SU-DHL-6 (cell line): ENCODE data around the gene CNDP1.

ENCODE experiments used
- H2AFZ ChIP-seq: fragments of 200-600 bp; sonication (generic); 2 replicates; pipeline ENCODE4 v1.6.1; 2014; ENCODE audit warnings: low read depth, mild to moderate bottlenecking, moderate library complexity, mixed read lengths, antibody characterized with exemption, low read length; ENCODE audit not compliant: severe bottlenecking
- H3F3A ChIP-seq: fragments of 200-600 bp; shearing (Covaris generic); 2 replicates; pipeline ENCODE4 v1.6.0; 2016; ENCODE audit warnings: antibody characterized with exemption, mild to moderate bottlenecking; ENCODE audit not compliant: insufficient read depth
- H3K27ac ChIP-seq: fragments of 200-600 bp; sonication (generic); 2 replicates; pipeline ENCODE4 v1.5.1; 2016; ENCODE audit warnings: low read depth, mild to moderate bottlenecking, low read length, moderate library complexity, mixed read lengths
- H3K27me3 ChIP-seq: fragments of 200-600 bp; sonication (generic), shearing (Covaris generic); 2 replicates; pipeline ENCODE4 v1.6.0; 2014; ENCODE audit warnings: mild to moderate bottlenecking, low read length
- H3K36me3 ChIP-seq: fragments of 200-600 bp; sonication (generic); 2 replicates; pipeline ENCODE4 v1.6.1; 2014; ENCODE audit warnings: mild to moderate bottlenecking, low read length, mixed read lengths
- H3K4me2 ChIP-seq: fragments of 300-600, 200-600 bp; shearing (Covaris generic), sonication (generic); 2 replicates; pipeline ENCODE4 v1.6.0; 2014; ENCODE audit warnings: low read length, low read depth, mild to moderate bottlenecking; ENCODE audit not compliant: poor library complexity, severe bottlenecking
- H3K4me3 ChIP-seq: fragments of 200-600 bp; sonication (generic); 2 replicates; pipeline ENCODE4 v1.5.1; 2014; ENCODE audit warnings: antibody characterized with exemption, low read length, mild to moderate bottlenecking, mixed read lengths; ENCODE audit not compliant: insufficient read depth, poor library complexity, severe bottlenecking
- H3K79me2 ChIP-seq: fragments of 200-600 bp; sonication (generic); 2 replicates; pipeline ENCODE4 v1.6.1; 2014; ENCODE audit warnings: mild to moderate bottlenecking, low read length, moderate library complexity; ENCODE audit not compliant: insufficient read depth
- H3K9ac ChIP-seq: fragments of 200-600 bp; sonication (generic); 2 replicates; pipeline ENCODE4 v1.7.0; 2014; ENCODE audit warnings: mild to moderate bottlenecking, low read length
- H3K9me2 ChIP-seq: fragments of 200-600 bp; sonication (generic); replicated peaks from 2 replicates; pipeline ENCODE4 v1.6.1; 2014; ENCODE audit warnings: low read length; ENCODE audit not compliant: insufficient read depth
- H3K9me3 ChIP-seq: fragments of 200-600 bp; sonication (generic); 2 replicates; pipeline ENCODE4 v1.6.1; 2014; ENCODE audit warnings: low read length, mixed read lengths; ENCODE audit not compliant: insufficient read depth
- H4K20me1 ChIP-seq: fragments of 200-600 bp; sonication (generic); 2 replicates; pipeline ENCODE4 v1.6.1; 2014; ENCODE audit warnings: low read depth, mild to moderate bottlenecking, antibody characterized with exemption, low read length, moderate library complexity, mixed read lengths
- CTCF ChIP-seq: fragments of 200-600 bp; sonication (generic); IDR thresholded peaks from one replicate; pipeline ENCODE4 v1.5.1; 2017; ENCODE audit warnings: antibody characterized with exemption, mild to moderate bottlenecking, low read length, moderate library complexity; ENCODE audit not compliant: insufficient read depth, poor library complexity, severe bottlenecking
- EZH2phosphoT487 ChIP-seq: fragments of 200-600 bp; sonication (generic), shearing (Covaris generic); conservative IDR thresholded peaks from 2 replicates; pipeline ENCODE4 v1.6.1; 2018; ENCODE audit warnings: mild to moderate bottlenecking, antibody characterized with exemption, low read length, moderate library complexity, mixed read lengths

Gene CNDP1

GRCh38 chr18:74518456-74519295, 15.6 kb upstream of the CNDP1 start:
- H3K79me2 ChIP-seq, result no peaks in the 10 kb centered on the region
- H3K9me3 ChIP-seq, result no peaks in the 10 kb centered on the region
- no peak overlapping the region for H3K4me2 ChIP-seq
- H3K27ac ChIP-seq, result no peak overlapping the region
- H3K36me3 ChIP-seq, result no peaks in the 10 kb centered on the region; the same call in 1 of the 2 replicates
- H3K9ac ChIP-seq, result no peak overlapping the region
- H3K27me3 ChIP-seq, result no peaks in the 10 kb centered on the region
- H4K20me1 ChIP-seq, result no peaks in the 10 kb centered on the region
- no peak overlapping the region for H2AFZ ChIP-seq
- no peak for TF ChIP-seq EZH2phosphoT487
- TF ChIP-seq CTCF, result no peak
- no peak overlapping the region for H3K4me3 ChIP-seq
- no peaks in the 10 kb centered on the region for H3K9me2 ChIP-seq
- H3F3A ChIP-seq, result no peaks in the 10 kb centered on the region

GRCh38 chr18:74519320-74520095, 14.8 kb upstream of the CNDP1 start:
- Histone ChIP-seq H3K4me3 (no peak overlapping the region), H3K79me2 (no peaks in the 10 kb centered on the region), H3K9me3 (no peaks in the 10 kb centered on the region), H3K9ac (no peak overlapping the region), H3F3A (no peaks in the 10 kb centered on the region), H3K36me3 (no peaks in the 10 kb centered on the region; the same call in 1 of the 2 replicates), H3K27me3 (no peaks in the 10 kb centered on the region), H3K4me2 (no peak overlapping the region), H4K20me1 (no peaks in the 10 kb centered on the region), H3K27ac (no peak overlapping the region), H3K9me2 (no peaks in the 10 kb centered on the region), H2AFZ (no peak overlapping the region)
- TF ChIP-seq EZH2phosphoT487 (no peak), CTCF (no peak)

GRCh38 chr18:74520096-74520833, 14.0 kb upstream of the CNDP1 start:
- Histone ChIP-seq H4K20me1 (no peaks in the 10 kb centered on the region), H3K9ac (no peak overlapping the region), H3K9me2 (no peaks in the 10 kb centered on the region), H3K4me2 (no peak overlapping the region), H3K9me3 (no peaks in the 10 kb centered on the region), H2AFZ (no peak overlapping the region), H3K27me3 (no peaks in the 10 kb centered on the region), H3K27ac (no peak overlapping the region), H3K4me3 (no peak overlapping the region), H3K36me3 (no peaks in the 10 kb centered on the region; the same call in 1 of the 2 replicates), H3K79me2 (no peaks in the 10 kb centered on the region), H3F3A (no peaks in the 10 kb centered on the region)
- TF ChIP-seq CTCF (no peak), EZH2phosphoT487 (no peak)
